Upper lobe of left lung (tissue), 6 donors: ENCODE results near the gene SPATA21. TPM values are rescaled to one million over a fixed set of nuclear protein-coding genes. Genes with fewer than 3 reads are reported as not detected.

Experiments
- ATAC-seq, 2 donors: fragments of 200-7000 bp; cut with Tn5 transposase; one replicate each; pipeline ENCODE4 v1.9.1; 2022; ENCODE audit warnings: mild to moderate bottlenecking in 2 of 2, moderate library complexity in 2 of 2; ENCODE audit not compliant: low FRiP score in 2 of 2
- DNase-seq, 2 donors: peaks; one replicate each; pipeline ENCODE4 v3.0.0-alpha.2; 2019 to 2020
- H3K27ac ChIP-seq, 4 donors: fragments of 200-600 bp; sonication (generic); one replicate each; pipeline ENCODE4 v1.5.1; 2016 to 2019
- H3K27me3 ChIP-seq, 4 donors: fragments of 200-600 bp; sonication (generic); one replicate each; pipeline ENCODE4 v1.5.1; 2017 to 2019
- H3K36me3 ChIP-seq, 4 donors: fragments of 200-600 bp; sonication (generic); one replicate each; pipeline ENCODE4 v1.5.1; 2016 to 2019
- H3K4me1 ChIP-seq, 4 donors: fragments of 200-600 bp; sonication (generic); one replicate each; pipeline ENCODE4 v1.5.1; 2018 to 2019
- H3K4me3 ChIP-seq, 4 donors: fragments of 200-600 bp; sonication (generic); one replicate each; pipeline ENCODE4 v1.5.1; 2017 to 2019; ENCODE audit warnings: mild to moderate bottlenecking in 2 of 4, moderate library complexity in 1 of 4
- H3K9me3 ChIP-seq, 4 donors: fragments of 200-600 bp; sonication (generic); one replicate each; pipeline ENCODE4 v1.5.1; 2018 to 2019
- EP300 ChIP-seq, 4 donors: sonication (generic); formaldehyde crosslinking; IDR thresholded peaks; one replicate each; pipeline ENCODE4 v1.5.1; 2017; ENCODE audit warnings: antibody characterized with exemption in 4 of 4, control low read depth in 2 of 4
- POLR2A ChIP-seq, 4 donors: fragments of 450-650 bp; IDR thresholded peaks; one replicate each; pipeline ENCODE4 v1.5.1; 2016 to 2017; ENCODE audit warnings: antibody characterized with exemption in 4 of 4, mild to moderate bottlenecking in 2 of 4
- POLR2AphosphoS5 ChIP-seq, 2 donors: sonication (generic); formaldehyde crosslinking; IDR thresholded peaks; one replicate each; pipeline ENCODE4 v1.5.1; 2017; ENCODE audit warnings: antibody characterized with exemption in 2 of 2
- WGBS, 2 donors: methylation state at CpG; one replicate each; pipeline ENCODE4 v1.1.5; 2017 to 2018; 5-methylcytosine and 5-hydroxymethylcytosine counted together
- total RNA-seq, 6 donors: library from RNA; depleted of rRNA in 4 of 6; stranded (reverse); fragments of >200 nt in 4 of 6; gene quantifications; one replicate each; pipeline versions ENCODE4 v1.1.0 to v1.2.1, GENCODE V29; 2016 to 2021
- TF ChIP-seq, protein P1 (sequence below), 6 experiments: fragments of 450-650 bp in 4 of 6; fragments of 200-600 bp in 2 of 6; sonication (generic) in 2 of 6; IDR thresholded peaks; one replicate each; pipeline ENCODE4 v1.5.1; 2016 to 2019; ENCODE audit warnings: antibody characterized with exemption in 6 of 6
- donor health status: DM: no; HTN: no; CAD: no; lungs with moderate emphysema.
- donor health status: DM: no; HTN: yes; CAD: no; lungs with severe emphysema.

The SPATA21 gene
- total RNA-seq, 6 donors from 2014 or later: not detected

DNA sequence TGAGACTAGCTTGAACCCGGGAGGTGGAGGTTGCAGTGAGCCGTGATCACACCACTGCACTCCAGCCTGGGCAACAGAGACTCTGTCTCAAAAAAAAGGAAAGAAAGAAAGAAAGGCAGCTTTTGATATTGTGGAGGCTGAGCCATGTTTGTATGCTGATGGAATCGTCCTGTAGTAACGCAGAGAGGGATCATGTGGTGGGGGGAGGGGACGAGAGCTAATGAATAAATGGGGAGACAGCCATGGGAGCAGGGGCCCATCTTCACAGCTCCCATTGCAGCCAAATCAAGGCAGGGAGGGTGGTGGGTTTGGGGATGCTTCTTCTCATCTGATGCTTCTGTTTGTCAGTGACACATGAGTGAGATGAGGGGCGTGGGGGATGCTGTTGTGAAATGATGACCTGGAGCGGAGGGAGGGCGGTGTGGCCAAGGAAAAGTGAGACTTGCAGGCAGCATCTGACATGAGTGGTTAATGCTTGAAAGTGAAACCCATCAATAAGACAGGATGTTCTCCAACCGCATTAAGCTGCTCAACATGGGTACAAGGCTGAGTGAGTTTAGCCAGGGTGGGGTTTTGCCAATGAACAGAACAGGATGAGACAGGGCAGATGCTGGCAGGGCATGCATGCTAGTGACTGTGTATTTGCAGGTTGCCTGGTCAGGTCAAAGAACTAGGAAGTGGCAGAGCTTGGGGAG is 16.7 kb downstream of the SPATA21 start:
- Histone ChIP-seq H3K27me3 (no peaks in the 10 kb centered on the region), H3K9me3 (no peaks in the 10 kb centered on the region), H3K36me3 (no peaks in the 10 kb centered on the region), H3K27ac (no peak overlapping the region), H3K4me1 (no peaks in the 10 kb centered on the region), H3K4me3 (no peak overlapping the region)
- ATAC-seq: no peak
- TF ChIP-seq POLR2AphosphoS5 (IDR thresholded peaks at IDR 0.05): no peak
- TF ChIP-seq EP300 (IDR thresholded peaks at IDR 0.05): no peak
- no peak for TF ChIP-seq POLR2A (IDR thresholded peaks at IDR 0.05)
- TF ChIP-seq, protein P1, sequence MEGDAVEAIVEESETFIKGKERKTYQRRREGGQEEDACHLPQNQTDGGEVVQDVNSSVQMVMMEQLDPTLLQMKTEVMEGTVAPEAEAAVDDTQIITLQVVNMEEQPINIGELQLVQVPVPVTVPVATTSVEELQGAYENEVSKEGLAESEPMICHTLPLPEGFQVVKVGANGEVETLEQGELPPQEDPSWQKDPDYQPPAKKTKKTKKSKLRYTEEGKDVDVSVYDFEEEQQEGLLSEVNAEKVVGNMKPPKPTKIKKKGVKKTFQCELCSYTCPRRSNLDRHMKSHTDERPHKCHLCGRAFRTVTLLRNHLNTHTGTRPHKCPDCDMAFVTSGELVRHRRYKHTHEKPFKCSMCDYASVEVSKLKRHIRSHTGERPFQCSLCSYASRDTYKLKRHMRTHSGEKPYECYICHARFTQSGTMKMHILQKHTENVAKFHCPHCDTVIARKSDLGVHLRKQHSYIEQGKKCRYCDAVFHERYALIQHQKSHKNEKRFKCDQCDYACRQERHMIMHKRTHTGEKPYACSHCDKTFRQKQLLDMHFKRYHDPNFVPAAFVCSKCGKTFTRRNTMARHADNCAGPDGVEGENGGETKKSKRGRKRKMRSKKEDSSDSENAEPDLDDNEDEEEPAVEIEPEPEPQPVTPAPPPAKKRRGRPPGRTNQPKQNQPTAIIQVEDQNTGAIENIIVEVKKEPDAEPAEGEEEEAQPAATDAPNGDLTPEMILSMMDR (IDR thresholded peaks at IDR 0.05): no peak
- DNase-seq: no peak
- WGBS, 2 donors: 51 to 67% methylated on average over 9 of the region's 9 CpGs

DNA sequence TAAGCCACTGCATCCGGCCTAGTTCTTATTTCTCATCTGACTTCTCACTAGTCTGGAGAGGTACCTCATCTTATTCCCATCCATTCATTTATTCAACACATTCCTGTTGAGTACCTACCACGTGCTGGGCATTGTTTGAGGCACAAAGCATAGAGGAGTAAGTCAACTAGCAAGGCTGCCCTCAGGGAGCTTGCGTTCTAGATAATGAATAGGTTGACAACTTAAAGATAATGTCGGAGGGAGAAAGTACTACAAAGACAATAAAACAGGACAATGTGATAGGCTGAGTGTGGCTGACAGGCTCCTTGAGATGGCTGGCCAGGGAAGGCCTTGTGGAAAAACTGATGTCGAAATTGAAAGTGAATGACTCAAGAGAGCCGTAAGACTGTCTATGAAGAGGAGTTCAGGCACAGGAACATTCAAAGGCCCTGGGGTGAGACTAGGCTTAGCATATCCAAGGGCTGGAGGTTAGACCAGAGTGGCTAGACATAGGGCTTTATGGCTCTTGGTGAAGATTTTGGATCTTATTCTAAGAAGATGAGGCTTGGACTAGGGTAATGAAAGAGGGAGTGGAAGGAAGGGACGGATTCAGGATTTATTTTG is 18.3 kb downstream of the SPATA21 start:
- no peak for DNase-seq
- Histone ChIP-seq H3K36me3 (no peaks in the 10 kb centered on the region), H3K27me3 (no peaks in the 10 kb centered on the region), H3K4me3 (no peak overlapping the region), H3K4me1 (no peaks in the 10 kb centered on the region), H3K9me3 (no peaks in the 10 kb centered on the region), H3K27ac (no peak overlapping the region)
- WGBS, 2 donors: 87 to 90% methylated on average over 7 of the region's 7 CpGs
- no peak for ATAC-seq
- no peak for TF ChIP-seq POLR2A (IDR thresholded peaks at IDR 0.05)
- TF ChIP-seq EP300 (IDR thresholded peaks at IDR 0.05): no peak
- TF ChIP-seq, protein P1 (IDR thresholded peaks at IDR 0.05): no peak
- TF ChIP-seq POLR2AphosphoS5 (IDR thresholded peaks at IDR 0.05): no peak

DNA sequence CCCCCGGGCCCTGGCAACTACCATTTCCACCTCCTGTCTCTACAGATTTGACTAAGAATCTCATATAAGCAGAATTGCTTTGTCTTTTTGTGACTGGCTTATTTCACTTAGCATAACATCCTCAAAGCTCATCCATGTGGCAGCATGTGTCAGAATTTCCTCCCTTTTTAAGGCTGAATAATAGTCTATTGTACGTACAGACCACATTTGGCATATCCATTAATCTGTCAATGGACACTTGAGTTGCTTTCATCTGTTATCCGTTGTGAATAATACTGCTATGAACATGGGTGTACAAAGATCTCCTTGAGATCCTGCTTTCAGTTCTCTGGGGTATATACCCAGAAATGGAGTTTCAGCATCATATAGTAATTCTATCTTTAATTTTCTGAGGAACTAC is 24.0 kb downstream of the SPATA21 start:
- no peaks in the 10 kb centered on the region for H3K36me3 ChIP-seq
- DNase-seq (no peak), ATAC-seq (no peak)
- H3K4me3 ChIP-seq: no peak overlapping the region
- H3K27me3 ChIP-seq: no peaks in the 10 kb centered on the region
- 82 to 87% methylated on average over 3 of the region's 3 CpGs for WGBS, 2 donors
- no peaks in the 10 kb centered on the region for H3K4me1 ChIP-seq
- no peak overlapping the region for H3K27ac ChIP-seq
- TF ChIP-seq EP300 (IDR thresholded peaks at IDR 0.05) (no peak), POLR2A (IDR thresholded peaks at IDR 0.05) (no peak), POLR2AphosphoS5 (IDR thresholded peaks at IDR 0.05) (no peak)
- TF ChIP-seq, protein P1 (IDR thresholded peaks at IDR 0.05): no peak
- H3K9me3 ChIP-seq: no peaks in the 10 kb centered on the region

DNA sequence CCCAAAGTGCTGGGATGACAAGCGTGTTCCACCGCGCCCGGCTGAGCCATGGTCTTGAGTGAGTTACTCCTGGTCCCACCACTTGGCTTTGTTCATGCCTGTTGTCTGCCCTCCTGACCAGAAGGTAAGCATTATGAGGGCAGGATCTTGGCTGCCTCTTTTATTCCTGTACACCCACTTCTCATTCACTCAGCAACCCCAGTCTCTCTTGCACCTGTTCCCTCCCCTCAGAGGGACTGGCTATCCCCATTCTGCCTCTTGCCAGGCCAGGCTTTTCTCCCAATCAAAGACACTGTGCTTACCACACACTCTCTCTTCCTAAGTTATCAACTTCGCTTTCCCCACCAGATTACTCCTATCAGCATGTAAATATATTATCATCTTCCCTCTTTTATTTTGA is 26.4 kb downstream of the SPATA21 start:
- Histone ChIP-seq H3K4me3 (no peak overlapping the region), H3K4me1 (no peaks in the 10 kb centered on the region), H3K27ac (no peak overlapping the region), H3K9me3 (no peaks in the 10 kb centered on the region), H3K27me3 (no peaks in the 10 kb centered on the region), H3K36me3 (no peaks in the 10 kb centered on the region)
- WGBS, 2 donors: 92 to 95% methylated on average over 5 of the region's 5 CpGs
- no peak for DNase-seq
- ATAC-seq: no peak
- TF ChIP-seq POLR2A (IDR thresholded peaks at IDR 0.05): no peak
- no peak for TF ChIP-seq EP300 (IDR thresholded peaks at IDR 0.05)
- no peak for TF ChIP-seq POLR2AphosphoS5 (IDR thresholded peaks at IDR 0.05)
- TF ChIP-seq, protein P1 (IDR thresholded peaks at IDR 0.05): no peak
